Calu3 (cell line): ENCODE results near the gene UGT1A1. TPM values are rescaled to one million over a fixed set of nuclear protein-coding genes. Genes with fewer than 3 reads are reported as not detected.
A peak's percentile ranks its signal among the peaks of the same experiment; 100 is the strongest.
"Not testable (repeated sequence)": the region's sequence is repeated elsewhere in the genome, so short reads cannot be mapped to it uniquely, and the experiment has no call there.

Source experiments
- BruUV-seq: library from RNA; stranded (reverse); fragments of 400-500 nt; replicated peaks from 2 replicates; lab custom pipeline; 2021; lab: Mats Ljungman, UMichigan
- CTCF ChIA-PET: fragments of 300-600 bp; sonication (Branson Sonifier 250); formaldehyde crosslinking; loops from one replicate; lab custom pipeline; 2022; ENCODE audit warnings: antibody characterized with exemption; lab: Charles Lee
- DNase-seq: peaks from one replicate; pipeline ENCODE4 v3.0.0; 2022
- H3K27ac Mint-ChIP-seq: one replicate; pipeline ENCODE4 v1.8.0; 2022; ENCODE audit warnings: mixed read lengths; ENCODE audit not compliant: unreplicated experiment
- H3K27me3 Mint-ChIP-seq: one replicate; pipeline ENCODE4 v1.8.0; 2022; ENCODE audit warnings: mixed read lengths; ENCODE audit not compliant: unreplicated experiment
- H3K36me3 Mint-ChIP-seq: one replicate; pipeline ENCODE4 v1.8.0; 2022; ENCODE audit warnings: mild to moderate bottlenecking, moderate library complexity, mixed read lengths; ENCODE audit not compliant: insufficient read depth, unreplicated experiment
- H3K4me1 Mint-ChIP-seq: one replicate; pipeline ENCODE4 v1.8.0; 2022; ENCODE audit warnings: mild to moderate bottlenecking, low read depth, mixed read lengths; ENCODE audit not compliant: unreplicated experiment
- H3K4me3 Mint-ChIP-seq: one replicate; pipeline ENCODE4 v1.8.0; 2022; ENCODE audit warnings: mild to moderate bottlenecking, low read depth, moderate library complexity, mixed read lengths; ENCODE audit not compliant: unreplicated experiment
- H3K9me3 Mint-ChIP-seq: one replicate; pipeline ENCODE4 v1.8.0; 2022; ENCODE audit warnings: low read depth, mixed read lengths; ENCODE audit not compliant: unreplicated experiment
- intact Hi-C: fragments of 100-400 bp; cut with micrococcal nuclease; formaldehyde crosslinking; loops from one replicate; pipeline ENCODE4 v1.10.0; 2022; ENCODE audit not compliant: unreplicated experiment
- total RNA-seq: library from RNA; stranded (reverse); gene quantifications from 2 replicates; pipeline ENCODE4 v1.2.3, GENCODE V29; 2022
- TF ChIP-seq, protein P1 (sequence below): fragments of 200-600 bp; IDR thresholded peaks from one replicate; pipeline ENCODE4 v1.8.0; 2022; ENCODE audit warnings: antibody characterized with exemption; ENCODE audit not compliant: unreplicated experiment

Gene UGT1A1
- total RNA-seq, 1 experiment from 2014 or later: 26.7 TPM

DNA sequence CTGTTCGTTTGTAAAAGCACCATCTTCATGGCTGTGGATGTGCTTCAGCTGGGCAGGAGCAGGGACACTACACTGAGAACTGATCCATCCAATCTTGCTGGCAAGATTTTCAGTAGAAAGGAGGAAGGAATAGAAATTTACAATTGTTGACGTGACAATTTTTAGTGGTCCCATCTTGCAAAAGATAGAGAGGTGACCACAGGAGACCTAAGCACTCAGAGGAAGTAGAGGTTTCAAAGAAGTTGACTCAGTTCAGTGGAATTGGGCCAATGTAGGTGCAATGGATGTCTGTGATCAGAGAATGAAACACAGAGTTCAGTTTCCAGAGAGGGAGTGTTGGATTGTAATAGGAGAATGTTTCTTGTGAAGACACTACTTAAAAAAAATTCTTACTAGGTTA, 45.9 kb upstream of the UGT1A1 start:
- peaks cover 47% of the 10 kb centered on the region for H3K36me3 Mint-ChIP-seq
- no TSS peak for BruUV-seq
- no peaks in the 10 kb centered on the region for H3K27me3 Mint-ChIP-seq
- no peak overlapping the region for H3K4me3 Mint-ChIP-seq
- no peak for DNase-seq
- H3K4me1 Mint-ChIP-seq: peaks cover 52% of the 10 kb centered on the region
- H3K27ac Mint-ChIP-seq: no peak overlapping the region
- no peaks in the 10 kb centered on the region for H3K9me3 Mint-ChIP-seq
- TF ChIP-seq, protein P1, sequence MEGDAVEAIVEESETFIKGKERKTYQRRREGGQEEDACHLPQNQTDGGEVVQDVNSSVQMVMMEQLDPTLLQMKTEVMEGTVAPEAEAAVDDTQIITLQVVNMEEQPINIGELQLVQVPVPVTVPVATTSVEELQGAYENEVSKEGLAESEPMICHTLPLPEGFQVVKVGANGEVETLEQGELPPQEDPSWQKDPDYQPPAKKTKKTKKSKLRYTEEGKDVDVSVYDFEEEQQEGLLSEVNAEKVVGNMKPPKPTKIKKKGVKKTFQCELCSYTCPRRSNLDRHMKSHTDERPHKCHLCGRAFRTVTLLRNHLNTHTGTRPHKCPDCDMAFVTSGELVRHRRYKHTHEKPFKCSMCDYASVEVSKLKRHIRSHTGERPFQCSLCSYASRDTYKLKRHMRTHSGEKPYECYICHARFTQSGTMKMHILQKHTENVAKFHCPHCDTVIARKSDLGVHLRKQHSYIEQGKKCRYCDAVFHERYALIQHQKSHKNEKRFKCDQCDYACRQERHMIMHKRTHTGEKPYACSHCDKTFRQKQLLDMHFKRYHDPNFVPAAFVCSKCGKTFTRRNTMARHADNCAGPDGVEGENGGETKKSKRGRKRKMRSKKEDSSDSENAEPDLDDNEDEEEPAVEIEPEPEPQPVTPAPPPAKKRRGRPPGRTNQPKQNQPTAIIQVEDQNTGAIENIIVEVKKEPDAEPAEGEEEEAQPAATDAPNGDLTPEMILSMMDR: no peak
- CTCF ChIA-PET: no interaction called here
- intact Hi-C loops: no loop called here

DNA sequence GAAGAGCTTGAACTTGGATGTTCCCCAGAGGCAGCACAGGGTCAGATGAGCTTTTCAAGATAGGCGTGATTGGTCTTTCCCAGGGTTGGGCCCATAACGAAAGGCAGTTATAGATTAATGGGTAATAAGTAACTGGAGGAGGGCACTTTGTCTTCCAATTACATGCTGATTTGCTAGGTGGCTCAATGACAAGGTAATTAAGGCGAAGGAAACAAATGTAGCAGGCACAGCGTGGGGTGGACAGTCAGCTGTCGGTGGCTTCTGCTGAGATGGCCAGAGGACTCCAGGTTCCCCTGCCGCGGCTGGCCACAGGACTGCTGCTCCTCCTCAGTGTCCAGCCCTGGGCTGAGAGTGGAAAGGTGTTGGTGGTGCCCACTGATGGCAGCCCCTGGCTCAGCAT, 41.5 kb upstream of the UGT1A1 start, which contains the start of gene UGT1A4:
Gene UGT1A4 (plus strand): TSS at position 185 of the 400 bp plus-strand sequence. CDS start 85 bp downstream, at position 270.
- Mint-ChIP-seq H3K4me1 (peaks cover 16% of the 10 kb centered on the region), H3K9me3 (no peaks in the 10 kb centered on the region), H3K36me3 (peaks cover 39% of the 10 kb centered on the region), H3K27ac (peak within 1 kb of the TSS; percentile 15), H3K27me3 (no peaks in the 10 kb centered on the region), H3K4me3 (no peak within 1 kb of the TSS)
- DNase-seq: no peak
- intact Hi-C loops: no loop called here
- BruUV-seq: no TSS peak
- TF ChIP-seq, protein P1: no peak
- CTCF ChIA-PET: no interaction called here

- no peak within 1 kb of the TSS for H3K4me3 Mint-ChIP-seq
- peaks cover 3% of the 10 kb centered on the region for H3K9me3 Mint-ChIP-seq
- CTCF ChIA-PET: no interaction called here
- intact Hi-C loops: loop anchor here (2.0 kb wide), 1 partner anchor 38 kb away; no protein-coding TSS in a partner anchor
- peaks cover 23% of the 10 kb centered on the region for H3K36me3 Mint-ChIP-seq
- H3K27ac Mint-ChIP-seq: peak within 1 kb of the TSS; percentile 66
- TF ChIP-seq, protein P1: no peak
- H3K4me1 Mint-ChIP-seq: peaks cover 37% of the 10 kb centered on the region
- H3K27me3 Mint-ChIP-seq: no peaks in the 10 kb centered on the region
- DNase-seq: peak; percentile 8
- BruUV-seq: no TSS peak
These were observed 31.3 kb upstream of the UGT1A1 start, which contains the start of gene UGT1A3 for GRCh38 chr2:233728723-233729301. Gene UGT1A3 (plus strand): TSS chr2:233729042. CDS start chr2:233729127, 85 bp downstream.

DNA sequence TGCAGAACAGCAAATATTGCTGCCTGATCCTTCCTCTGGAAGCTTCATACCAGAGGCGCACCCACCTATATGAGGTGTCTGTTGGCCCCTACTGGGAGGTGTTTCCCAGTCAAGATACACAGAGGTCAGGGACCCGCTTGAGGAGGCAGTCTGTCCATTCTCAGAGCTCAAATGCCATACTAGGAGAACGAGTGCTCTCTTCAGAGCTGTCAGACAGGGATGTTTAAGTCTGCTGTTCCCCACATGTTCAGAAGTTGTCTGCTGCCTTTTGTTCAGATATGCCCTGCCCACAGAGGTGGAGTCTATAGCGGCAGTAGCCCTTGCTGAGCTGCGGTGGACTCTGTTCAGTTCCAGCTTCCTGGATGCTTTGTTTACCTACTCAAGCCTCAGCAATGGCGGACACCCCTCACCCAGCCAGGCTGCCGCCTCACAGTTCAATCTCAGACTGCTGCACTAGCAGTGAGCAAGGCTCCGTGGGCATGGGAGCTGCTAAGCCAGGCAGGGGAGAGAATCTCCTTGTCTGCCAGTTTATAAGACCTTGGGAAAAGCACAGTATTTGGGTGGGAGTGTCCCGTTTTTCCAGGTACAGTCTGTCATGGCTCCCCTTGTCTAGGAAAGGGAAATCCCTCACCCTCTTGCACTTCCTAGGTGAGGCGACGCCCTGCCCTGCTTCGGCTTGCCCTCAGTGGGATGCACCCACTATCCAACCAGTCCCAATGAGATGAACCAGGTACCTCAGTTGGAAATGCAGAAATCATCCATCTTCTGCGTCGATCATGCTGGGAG, 23.0 kb upstream of the UGT1A1 start:
- H3K27ac Mint-ChIP-seq, DNase-seq, H3K4me3 Mint-ChIP-seq, H3K27me3 Mint-ChIP-seq, intact Hi-C loops, BruUV-seq, CTCF ChIA-PET: not testable (repeated sequence)
- Mint-ChIP-seq H3K9me3 (peaks cover 13% of the 10 kb centered on the region), H3K36me3 (peaks cover 16% of the 10 kb centered on the region), H3K4me1 (peaks cover 44% of the 10 kb centered on the region)
